Endodermal cell (in vitro differentiated cells): Measurements from ENCODE around the gene FSTL1. TPM values are rescaled to one million over a fixed set of nuclear protein-coding genes. Genes with fewer than 3 reads are reported as not detected.
A peak's percentile ranks its signal among the peaks of the same experiment; 100 is the strongest.

Experiments used
- DNase-seq: peaks from one replicate; pipeline ENCODE4 v3.0.0-alpha.2; 2017
- H3K27ac ChIP-seq: 2 replicates; pipeline ENCODE4 v1.5.1; 2013; ENCODE audit warnings: mild to moderate bottlenecking, low read depth, low read length, moderate library complexity
- H3K27me3 ChIP-seq: 2 replicates; pipeline ENCODE4 v1.6.1; 2013; ENCODE audit warnings: mild to moderate bottlenecking, low read length, moderate library complexity; ENCODE audit not compliant: insufficient read depth, control insufficient read depth, poor library complexity, severe bottlenecking
- H3K36me3 ChIP-seq: 2 replicates; pipeline ENCODE4 v1.7.0; 2013; ENCODE audit warnings: mild to moderate bottlenecking, low read length, moderate library complexity; ENCODE audit not compliant: control insufficient read depth, insufficient read depth
- H3K4me1 ChIP-seq: one replicate; pipeline ENCODE4 v1.7.0; 2013; ENCODE audit warnings: low read length; ENCODE audit not compliant: control insufficient read depth, insufficient read depth
- H3K4me3 ChIP-seq: 2 replicates; pipeline ENCODE4 v1.5.1; 2013; ENCODE audit warnings: mild to moderate bottlenecking, low read length, moderate library complexity
- H3K9ac ChIP-seq: 2 replicates; pipeline ENCODE4 v1.6.1; 2013; ENCODE audit warnings: mild to moderate bottlenecking, low read length, moderate library complexity; ENCODE audit not compliant: poor library complexity, severe bottlenecking; ENCODE audit errors: extremely low read depth
- H3K9me3 ChIP-seq: 2 replicates; pipeline ENCODE4 v1.6.1; 2013; ENCODE audit warnings: mild to moderate bottlenecking, low read length, moderate library complexity; ENCODE audit not compliant: control insufficient read depth
- H3K27ac Mint-ChIP-seq: 2 replicates; pipeline ENCODE4 v1.8.0; 2020; ENCODE audit warnings: mixed read lengths
- H3K27me3 Mint-ChIP-seq: 2 replicates; pipeline ENCODE4 v1.8.0; 2021; ENCODE audit warnings: mild to moderate bottlenecking, mixed read lengths; ENCODE audit not compliant: insufficient read depth
- H3K36me3 Mint-ChIP-seq: 2 replicates; pipeline ENCODE4 v1.8.0; 2020; ENCODE audit warnings: low read depth, mixed read lengths
- H3K4me1 Mint-ChIP-seq: 2 replicates; pipeline ENCODE4 v1.8.0; 2020; ENCODE audit warnings: mixed read lengths
- H3K4me3 Mint-ChIP-seq: 2 replicates; pipeline ENCODE4 v1.8.0; 2020; ENCODE audit warnings: mild to moderate bottlenecking, moderate library complexity, mixed read lengths
- H3K9me3 Mint-ChIP-seq: 2 replicates; pipeline ENCODE4 v1.8.0; 2020; ENCODE audit warnings: mild to moderate bottlenecking, mixed read lengths
- CTCF ChIP-seq: fragments of 200-600 bp; sonication (generic); conservative IDR thresholded peaks from 2 replicates; pipeline ENCODE4 v1.5.0; 2021; ENCODE audit warnings: antibody characterized with exemption, mild to moderate bottlenecking
- WGBS, 2 experiments: methylation state at CpG; one replicate each; pipeline versions ENCODE4 v1.1.5 to v1.1.7; 2013; ENCODE audit warnings: missing lambda C conversion rate in 2 of 2, mixed read lengths in 1 of 2; ENCODE audit not compliant: insufficient coverage in 1 of 2, insufficient read length in 1 of 2; 5-methylcytosine and 5-hydroxymethylcytosine counted together
- long read RNA-seq, 4 experiments: library from polyadenylated mRNA in 2 of 4; library from RNA in 1 of 4; library from capped mRNA in 1 of 4; stranded (forward) in 3 of 4; unstranded in 1 of 4; transcript quantifications; one replicate each; pipeline ENCODE4 v2.0.0, GENCODE V29; 2020 to 2021; ENCODE audit warnings: inconsistent platforms in 1 of 4
- polyA plus RNA-seq, 2 experiments: library from polyadenylated mRNA; stranded (reverse); fragments of 50-300 nt; gene quantifications; one replicate each; pipeline ENCODE4 v1.2.3, GENCODE V29; 2013
- total RNA-seq, 2 donors: library from RNA; stranded (reverse); fragmentation: NEBNext Ultra II Directional in 1 of 2; extraction: Animal tissue kit (Norgen Biotek cat#: 25700) in 1 of 2; gene quantifications; 2 replicates in 1 of 2; 3 replicates in 1 of 2; pipeline ENCODE4 v1.2.1, GENCODE V29; 2021

Gene FSTL1
- 100 to 1,000 TPM; 309 to 379 TPM for total RNA-seq
- polyA plus RNA-seq (2013, experiment 1 of 2) = 346 TPM
- 337 TPM for polyA plus RNA-seq (2013, experiment 2 of 2)
- long read RNA-seq, experiment 1, full-length matches to known transcripts = 36 of 154 reads
- long read RNA-seq, experiment 1, partial matches to known transcripts = 31 of 154 reads
- long read RNA-seq, experiment 1, other reads (novel, unspliced or antisense) = 87 of 154 reads
- long read RNA-seq, experiment 2, full-length matches to known transcripts = 631 of 765 reads
- long read RNA-seq, experiment 2, partial matches to known transcripts = 62 of 765 reads
- long read RNA-seq, experiment 2, other reads (novel, unspliced or antisense) = 72 of 765 reads
- long read RNA-seq, experiment 3, full-length matches to known transcripts = 1,272 of 1,445 reads
- long read RNA-seq, experiment 3, partial matches to known transcripts = 104 of 1,445 reads
- long read RNA-seq, experiment 3, other reads (novel, unspliced or antisense) = 69 of 1,445 reads
- long read RNA-seq, experiment 4, full-length matches to known transcripts = 4 of 14 reads
- long read RNA-seq, experiment 4, partial matches to known transcripts = 2 of 14 reads
- long read RNA-seq, experiment 4, other reads (novel, unspliced or antisense) = 8 of 14 reads

- H3K9me3 Mint-ChIP-seq = no peaks in the 10 kb centered on the region
- Histone ChIP-seq H3K27ac (peak within 1 kb of the TSS; percentile 27), H3K27me3 (no peaks in the 10 kb centered on the region), H3K4me1 (no peaks in the 10 kb centered on the region), H3K9ac (peak within 1 kb of the TSS; percentile 84), H3K9me3 (no peaks in the 10 kb centered on the region), H3K36me3 (peaks cover 10% of the 10 kb centered on the region), H3K4me3 (peak within 1 kb of the TSS; percentile 97)
- peaks cover 34% of the 10 kb centered on the region for H3K4me1 Mint-ChIP-seq
- peak within 1 kb of the TSS; percentile 92 for H3K27ac Mint-ChIP-seq
- peaks cover 9% of the 10 kb centered on the region for H3K36me3 Mint-ChIP-seq
- DNase-seq = peak; percentile 88
- H3K4me3 Mint-ChIP-seq = peak within 1 kb of the TSS; percentile 93
- no peak for TF ChIP-seq CTCF
- no peaks in the 10 kb centered on the region for H3K27me3 Mint-ChIP-seq
- WGBS, 2 experiments = 0% methylated on average over 78 of the region's 78 CpGs; no CpG with 5 or more reads in 1 of the 2 experiments
Observed at GRCh38 chr3:120450600-120451271, at the start of gene FSTL1. Gene FSTL1 (minus strand): TSS chr3:120450992. CDS start chr3:120450746, 246 bp downstream.

GRCh38 chr3:120498556-120499346, 48.0 kb upstream of the FSTL1 start:
- no peaks in the 10 kb centered on the region for H3K27me3 ChIP-seq
- no peak overlapping the region for H3K9ac ChIP-seq
- Mint-ChIP-seq H3K9me3 (peaks cover 25% of the 10 kb centered on the region), H3K27ac (no peak overlapping the region), H3K27me3 (no peaks in the 10 kb centered on the region), H3K4me1 (peaks cover 9% of the 10 kb centered on the region), H3K4me3 (no peak overlapping the region), H3K36me3 (no peaks in the 10 kb centered on the region)
- TF ChIP-seq CTCF = no peak
- peak; percentile 65 for DNase-seq
- no peak overlapping the region for H3K27ac ChIP-seq
- no peaks in the 10 kb centered on the region for H3K36me3 ChIP-seq
- H3K9me3 ChIP-seq = peaks cover 24% of the 10 kb centered on the region
- no peaks in the 10 kb centered on the region for H3K4me1 ChIP-seq
- no peak overlapping the region for H3K4me3 ChIP-seq
- 88% methylated on average over 2 of the region's 2 CpGs; no CpG with 5 or more reads in 1 of the 2 experiments for WGBS, 2 experiments

- H3K27ac Mint-ChIP-seq = no peak overlapping the region
- no peak overlapping the region for H3K4me3 Mint-ChIP-seq
- no peaks in the 10 kb centered on the region for H3K36me3 ChIP-seq
- H3K9ac ChIP-seq = no peak overlapping the region
- H3K4me3 ChIP-seq = no peak overlapping the region
- H3K36me3 Mint-ChIP-seq = no peaks in the 10 kb centered on the region
- WGBS, 2 experiments = 14 to 81% methylated on average over 1 to 2 of the region's 2 CpGs
- H3K9me3 Mint-ChIP-seq = peaks cover 25% of the 10 kb centered on the region
- H3K27ac ChIP-seq = no peak overlapping the region
- no peaks in the 10 kb centered on the region for H3K27me3 ChIP-seq
- TF ChIP-seq CTCF = no peak
- peaks cover 24% of the 10 kb centered on the region for H3K9me3 ChIP-seq
- peaks cover 7% of the 10 kb centered on the region for H3K4me1 Mint-ChIP-seq
- no peaks in the 10 kb centered on the region for H3K27me3 Mint-ChIP-seq
- H3K4me1 ChIP-seq = no peaks in the 10 kb centered on the region
- no peak for DNase-seq
Observed at GRCh38 chr3:120497818-120498217, 47.0 kb upstream of the FSTL1 start.
